Hepatocyte (in vitro differentiated cells): ENCODE data around the gene CATSPER1. TPM values are rescaled to one million over a fixed set of nuclear protein-coding genes. Genes with fewer than 3 reads are reported as not detected.

Source experiments
- DNase-seq: peaks from one replicate; pipeline ENCODE4 v3.0.0-alpha.2; 2016; ENCODE audit warnings: low spot score
- H2AFZ ChIP-seq: fragments of 200-600 bp; sonication (generic); 2 replicates; pipeline ENCODE4 v1.6.0; 2016; ENCODE audit warnings: antibody characterized with exemption, mild to moderate bottlenecking
- H3K27ac ChIP-seq: fragments of 200-600 bp; sonication (generic); 2 replicates; pipeline ENCODE4 v1.5.1; 2016; ENCODE audit warnings: mild to moderate bottlenecking
- H3K27me3 ChIP-seq: fragments of 200-600 bp; sonication (generic); 2 replicates; pipeline ENCODE4 v1.6.1; 2016
- H3K36me3 ChIP-seq: fragments of 200-600 bp; sonication (generic); replicated peaks from 2 replicates; pipeline ENCODE4 v1.5.1; 2016; ENCODE audit warnings: low read depth; ENCODE audit not compliant: insufficient read depth
- H3K4me1 ChIP-seq: fragments of 200-600 bp; sonication (generic); 2 replicates; pipeline ENCODE4 v1.5.1; 2016; ENCODE audit warnings: mild to moderate bottlenecking, moderate library complexity; ENCODE audit not compliant: insufficient read depth
- H3K4me2 ChIP-seq: fragments of 200-600 bp; sonication (generic); 2 replicates; pipeline ENCODE4 v1.6.0; 2016
- H3K4me3 ChIP-seq: fragments of 200-600 bp; sonication (generic); 2 replicates; pipeline ENCODE4 v1.5.1; 2016; ENCODE audit warnings: mild to moderate bottlenecking
- H3K79me2 ChIP-seq: fragments of 200-600 bp; sonication (generic); 2 replicates; pipeline ENCODE4 v1.6.0; 2017; ENCODE audit warnings: mild to moderate bottlenecking
- H3K9me2 ChIP-seq: fragments of 200-600 bp; sonication (generic); replicated peaks from 2 replicates; pipeline ENCODE4 v1.6.0; 2017; ENCODE audit warnings: mild to moderate bottlenecking; ENCODE audit not compliant: insufficient read depth
- H3K9me3 ChIP-seq: fragments of 200-600 bp; sonication (generic); 2 replicates; pipeline ENCODE4 v1.5.1; 2016; ENCODE audit warnings: low read depth, mild to moderate bottlenecking
- H4K20me1 ChIP-seq: fragments of 200-600 bp; sonication (generic); 2 replicates; pipeline ENCODE4 v1.6.0; 2016; ENCODE audit warnings: mild to moderate bottlenecking; ENCODE audit not compliant: insufficient read depth, poor library complexity, severe bottlenecking
- CTCF ChIP-seq: fragments of 200-600 bp; sonication (generic); IDR thresholded peaks from 2 replicates; pipeline ENCODE4 v1.5.1; 2016; ENCODE audit warnings: antibody characterized with exemption, mild to moderate bottlenecking; ENCODE audit not compliant: poor library complexity
- EZH2 ChIP-seq: fragments of 200-600 bp; sonication (generic); IDR thresholded peaks from 2 replicates; pipeline ENCODE4 v1.6.1; 2016; ENCODE audit warnings: antibody characterized with exemption, mild to moderate bottlenecking, borderline replicate concordance
- EZH2phosphoT487 ChIP-seq: fragments of 200-600 bp; sonication (generic); IDR thresholded peaks from one replicate; pipeline ENCODE4 v1.6.1; 2018; ENCODE audit warnings: antibody characterized with exemption, mild to moderate bottlenecking, low read depth, moderate library complexity; ENCODE audit not compliant: unreplicated experiment, severe bottlenecking
- WGBS: methylation state at CpG from one replicate; pipeline ENCODE4 v1.1.6; 2016; ENCODE audit warnings: low lambda C conversion rate; ENCODE audit errors: missing lambda C conversion rate; 5-methylcytosine and 5-hydroxymethylcytosine counted together
- polyA plus RNA-seq: library from polyadenylated mRNA; unstranded; fragments of >200 nt; fragmentation: Nextera tagmentation; extraction: Ambion mirVana; gene quantifications from 2 replicates; pipeline ENCODE4 v1.2.1, GENCODE V29; 2016
- total RNA-seq: library from RNA; depleted of rRNA; stranded (reverse); fragments of >200 nt; gene quantifications from 2 replicates; pipeline ENCODE4 v1.2.3, GENCODE V29; 2014

Gene CATSPER1
- total and polyA plus RNA-seq, 2 experiments from 2014 or later = not detected

GRCh38 chr11:65978391-65979238 is 47.7 kb downstream of the CATSPER1 start:
- H3K4me1 ChIP-seq = no peaks in the 10 kb centered on the region
- no peaks in the 10 kb centered on the region for H3K27me3 ChIP-seq
- no peaks in the 10 kb centered on the region for H4K20me1 ChIP-seq
- H3K27ac ChIP-seq = no peak overlapping the region
- no peaks in the 10 kb centered on the region for H3K9me3 ChIP-seq
- H3K36me3 ChIP-seq = no peaks in the 10 kb centered on the region
- TF ChIP-seq EZH2 (no peak), EZH2phosphoT487 (no peak), CTCF (no peak)
- H3K9me2 ChIP-seq = no peaks in the 10 kb centered on the region
- H3K79me2 ChIP-seq = no peaks in the 10 kb centered on the region
- DNase-seq = no peak
- H2AFZ ChIP-seq = no peak overlapping the region
- H3K4me2 ChIP-seq = no peak overlapping the region
- no peak overlapping the region for H3K4me3 ChIP-seq
- WGBS = 97% methylated on average over 28 of the region's 34 CpGs

DNA sequence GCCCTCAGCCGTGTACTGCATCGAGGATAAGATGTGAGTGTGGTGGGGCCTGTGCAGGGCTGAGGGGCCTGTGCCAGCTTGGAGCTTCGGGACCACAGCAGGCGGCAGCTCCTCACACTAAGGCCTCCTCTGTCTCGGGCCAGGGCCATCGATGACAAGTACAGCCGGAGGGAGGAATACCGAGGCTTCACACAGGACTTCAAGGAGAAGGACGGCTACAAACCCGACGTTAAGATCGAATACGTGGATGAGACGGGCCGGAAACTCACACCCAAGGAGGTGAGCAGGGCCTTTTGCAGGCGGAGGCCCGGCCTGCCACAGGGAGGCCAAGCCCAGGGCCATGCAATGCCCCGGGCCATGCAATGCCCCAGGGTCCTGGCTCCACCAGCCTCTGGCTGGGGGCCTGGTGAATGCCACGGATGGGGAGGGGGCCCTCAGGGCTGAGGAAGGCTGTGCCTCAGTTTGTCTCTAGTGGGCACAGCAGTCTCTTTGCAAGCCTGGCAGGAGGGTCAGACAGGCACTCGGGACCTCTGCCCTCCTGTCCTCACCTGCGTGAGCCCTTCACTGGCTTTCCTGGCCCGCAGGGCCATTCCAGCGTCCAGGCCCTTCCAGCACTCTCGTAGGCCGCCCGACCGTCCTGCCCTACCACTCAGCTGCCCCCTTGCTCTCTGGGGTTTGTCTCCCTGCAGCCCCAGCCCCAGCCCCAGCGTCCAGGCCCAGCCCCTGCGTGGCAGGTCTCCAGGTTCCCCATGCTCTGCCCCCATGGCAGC is 48.5 kb downstream of the CATSPER1 start:
- Histone ChIP-seq H3K4me2 (no peak overlapping the region), H3K36me3 (no peaks in the 10 kb centered on the region), H3K79me2 (no peaks in the 10 kb centered on the region), H3K4me1 (no peaks in the 10 kb centered on the region), H3K4me3 (no peak overlapping the region), H4K20me1 (no peaks in the 10 kb centered on the region), H3K9me3 (no peaks in the 10 kb centered on the region), H3K9me2 (no peaks in the 10 kb centered on the region), H3K27ac (no peak overlapping the region), H3K27me3 (no peaks in the 10 kb centered on the region), H2AFZ (no peak overlapping the region)
- TF ChIP-seq EZH2 (no peak), EZH2phosphoT487 (no peak), CTCF (no peak)
- DNase-seq = no peak
- 96% methylated on average over 23 of the region's 29 CpGs for WGBS

- DNase-seq = no peak
- H3K4me1 ChIP-seq = no peaks in the 10 kb centered on the region
- no peak overlapping the region for H3K4me2 ChIP-seq
- H4K20me1 ChIP-seq = no peaks in the 10 kb centered on the region
- TF ChIP-seq EZH2phosphoT487 (no peak), EZH2 (no peak), CTCF (no peak)
- no peaks in the 10 kb centered on the region for H3K36me3 ChIP-seq
- no peaks in the 10 kb centered on the region for H3K79me2 ChIP-seq
- no peaks in the 10 kb centered on the region for H3K9me2 ChIP-seq
- H3K9me3 ChIP-seq = no peaks in the 10 kb centered on the region
- 93% methylated on average over 41 of the region's 43 CpGs for WGBS
- H3K27ac ChIP-seq = no peak overlapping the region
- H2AFZ ChIP-seq = no peak overlapping the region
- H3K4me3 ChIP-seq = no peak overlapping the region
- no peaks in the 10 kb centered on the region for H3K27me3 ChIP-seq
Measured at GRCh38 chr11:65976216-65977176, 49.8 kb downstream of the CATSPER1 start.
